WERI-Rb-1 (cell line): ENCODE measurements around the gene ABCA8.
"Not testable (repeated sequence)": the region's sequence is repeated elsewhere in the genome, so short reads cannot be mapped to it uniquely, and the experiment has no call there.

Experiments used
- DNase-seq: peaks from one replicate; pipeline ENCODE4 v3.0.0-alpha.2; 2020
- H3K27ac ChIP-seq: fragments of 250-450 bp; sonication (Bioruptor Pico); 2 replicates; pipeline ENCODE4 v1.5.1; 2020; ENCODE audit warnings: mild to moderate bottlenecking, moderate library complexity
- H3K27me3 ChIP-seq: fragments of 250-450 bp; sonication (Bioruptor Pico); 2 replicates; pipeline ENCODE4 v1.5.1; 2021; ENCODE audit warnings: mild to moderate bottlenecking, low read depth, moderate library complexity; ENCODE audit not compliant: insufficient read depth, severe bottlenecking
- H3K36me3 ChIP-seq: fragments of 250-450 bp; sonication (Bioruptor Pico); 2 replicates; pipeline ENCODE4 v1.5.1; 2020; ENCODE audit warnings: mild to moderate bottlenecking, moderate library complexity
- H3K4me3 ChIP-seq: 2 replicates; pipeline ENCODE4 v1.5.1; 2011; ENCODE audit warnings: low read depth, mild to moderate bottlenecking, control low read depth, low read length
- H3K9me3 ChIP-seq: fragments of 250-450 bp; sonication (Bioruptor Pico); 2 replicates; pipeline ENCODE4 v1.5.1; 2021; ENCODE audit warnings: mild to moderate bottlenecking, moderate library complexity; ENCODE audit not compliant: severe bottlenecking
- TF ChIP-seq, protein P1 (sequence below): IDR thresholded peaks from 2 replicates; pipeline ENCODE4 v1.5.1; 2011; ENCODE audit warnings: low read depth, mild to moderate bottlenecking, control low read depth, inconsistent platforms, low read length

Gene ABCA8

DNA sequence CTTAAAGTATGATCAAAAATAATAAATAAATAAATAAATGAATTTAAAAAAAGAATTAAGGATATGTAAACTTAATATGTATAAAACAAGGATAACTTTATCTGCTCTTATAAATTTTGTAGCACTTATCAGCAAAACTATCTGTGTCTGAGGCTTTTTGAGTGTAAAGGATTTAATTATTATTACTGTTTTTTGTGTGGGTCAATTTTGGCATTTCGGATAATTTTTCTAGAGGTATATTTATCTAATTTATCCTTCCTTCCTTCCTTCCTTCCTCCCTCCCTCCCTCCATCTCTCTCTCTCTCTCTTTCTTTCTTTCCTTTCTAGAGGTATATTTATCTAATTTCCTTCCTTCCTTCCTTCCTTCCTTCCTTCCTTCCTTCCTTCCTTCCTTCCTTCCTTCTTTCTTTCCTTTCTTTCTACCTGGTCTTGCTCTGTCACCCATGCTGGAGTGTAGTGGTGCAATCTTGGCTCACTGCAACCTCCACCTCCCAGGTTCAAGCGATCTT is 120.8 kb downstream of the ABCA8 start:
- DNase-seq: no peak
- Histone ChIP-seq H3K27ac (no peak overlapping the region), H3K36me3 (no peaks in the 10 kb centered on the region), H3K4me3 (no peak overlapping the region), H3K9me3 (no peaks in the 10 kb centered on the region), H3K27me3 (no peaks in the 10 kb centered on the region)
- TF ChIP-seq, protein P1, sequence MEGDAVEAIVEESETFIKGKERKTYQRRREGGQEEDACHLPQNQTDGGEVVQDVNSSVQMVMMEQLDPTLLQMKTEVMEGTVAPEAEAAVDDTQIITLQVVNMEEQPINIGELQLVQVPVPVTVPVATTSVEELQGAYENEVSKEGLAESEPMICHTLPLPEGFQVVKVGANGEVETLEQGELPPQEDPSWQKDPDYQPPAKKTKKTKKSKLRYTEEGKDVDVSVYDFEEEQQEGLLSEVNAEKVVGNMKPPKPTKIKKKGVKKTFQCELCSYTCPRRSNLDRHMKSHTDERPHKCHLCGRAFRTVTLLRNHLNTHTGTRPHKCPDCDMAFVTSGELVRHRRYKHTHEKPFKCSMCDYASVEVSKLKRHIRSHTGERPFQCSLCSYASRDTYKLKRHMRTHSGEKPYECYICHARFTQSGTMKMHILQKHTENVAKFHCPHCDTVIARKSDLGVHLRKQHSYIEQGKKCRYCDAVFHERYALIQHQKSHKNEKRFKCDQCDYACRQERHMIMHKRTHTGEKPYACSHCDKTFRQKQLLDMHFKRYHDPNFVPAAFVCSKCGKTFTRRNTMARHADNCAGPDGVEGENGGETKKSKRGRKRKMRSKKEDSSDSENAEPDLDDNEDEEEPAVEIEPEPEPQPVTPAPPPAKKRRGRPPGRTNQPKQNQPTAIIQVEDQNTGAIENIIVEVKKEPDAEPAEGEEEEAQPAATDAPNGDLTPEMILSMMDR: no peak

DNA sequence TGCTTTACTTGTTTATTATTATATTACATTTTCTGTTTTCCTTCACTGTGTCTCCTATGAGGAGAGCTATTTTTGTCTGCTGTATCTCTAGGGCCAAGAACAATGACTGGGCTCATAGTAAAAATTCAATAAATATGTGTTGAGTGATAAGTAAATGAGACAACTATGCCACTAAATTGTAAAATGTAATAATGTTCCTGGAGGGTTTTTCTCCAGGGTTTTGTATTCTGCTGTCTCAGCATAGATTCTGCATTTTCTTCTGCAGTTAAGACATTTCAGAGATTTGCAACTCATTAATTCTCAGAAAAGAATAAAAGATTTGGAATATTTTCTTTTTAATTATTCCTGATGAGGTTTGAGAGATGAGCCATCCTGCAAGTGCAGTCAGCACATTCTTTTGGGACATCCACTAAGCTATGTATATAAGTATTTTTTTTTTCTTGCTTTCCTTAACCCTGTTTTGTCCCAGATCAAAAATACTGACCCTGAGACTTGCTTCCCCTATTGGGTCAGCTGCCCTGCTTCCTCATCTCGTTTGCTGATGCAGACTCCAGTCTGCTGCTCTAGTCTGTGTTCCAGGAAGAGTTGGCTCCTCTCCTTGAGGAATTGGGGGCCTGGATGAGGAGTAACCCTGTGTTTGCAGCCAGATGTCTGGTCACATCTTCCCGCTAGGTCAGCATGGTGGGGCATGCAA is 122.9 kb downstream of the ABCA8 start:
- no peak for DNase-seq
- H3K27ac ChIP-seq: no peak overlapping the region
- H3K27me3 ChIP-seq: no peaks in the 10 kb centered on the region
- no peak overlapping the region for H3K4me3 ChIP-seq
- no peaks in the 10 kb centered on the region for H3K9me3 ChIP-seq
- TF ChIP-seq, protein P1: no peak
- no peaks in the 10 kb centered on the region for H3K36me3 ChIP-seq

DNA sequence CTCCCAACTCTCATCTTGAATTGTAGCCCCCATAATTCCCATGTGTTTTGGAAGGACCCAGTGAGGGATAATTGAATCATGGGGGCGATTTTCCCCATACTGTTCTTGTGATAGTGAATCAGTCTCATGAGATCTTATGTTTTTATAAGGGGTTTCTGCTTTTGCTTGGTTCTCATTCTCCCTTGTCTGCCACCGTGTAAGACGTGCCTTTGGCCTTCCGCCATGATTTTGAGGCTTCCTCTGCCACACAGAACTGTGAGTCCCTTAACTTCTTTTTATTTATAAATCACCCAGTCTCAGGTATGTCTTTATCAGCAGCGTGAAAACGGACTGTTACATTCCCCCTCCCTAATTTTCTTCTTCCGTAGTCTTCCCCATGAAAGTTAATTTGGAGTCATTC is 124.0 kb downstream of the ABCA8 start:
- H3K36me3 ChIP-seq: no peaks in the 10 kb centered on the region
- TF ChIP-seq, protein P1: no peak
- no peaks in the 10 kb centered on the region for H3K27me3 ChIP-seq
- no peak for DNase-seq
- H3K4me3 ChIP-seq: no peak overlapping the region
- no peak overlapping the region for H3K27ac ChIP-seq
- no peaks in the 10 kb centered on the region for H3K9me3 ChIP-seq

DNA sequence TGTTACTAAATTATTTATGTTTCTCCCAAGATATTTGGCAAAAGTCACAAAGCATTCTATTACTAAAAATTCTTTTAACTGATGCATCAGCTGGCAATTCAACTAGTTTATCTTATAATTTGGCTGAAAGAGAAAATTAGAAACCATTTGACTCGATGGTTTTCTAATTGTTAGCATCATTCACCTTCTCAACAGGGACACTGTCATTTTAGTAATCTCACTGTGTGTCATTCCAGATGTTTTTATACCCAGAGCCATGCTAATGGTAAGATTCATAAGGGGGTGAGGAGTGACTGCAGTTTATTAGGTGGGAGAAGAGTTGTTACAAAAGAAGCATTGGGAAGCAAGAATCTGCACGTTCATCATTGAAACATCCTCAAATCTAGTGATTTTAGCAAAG is 124.9 kb downstream of the ABCA8 start:
- no peaks in the 10 kb centered on the region for H3K36me3 ChIP-seq
- TF ChIP-seq, protein P1: no peak
- DNase-seq: no peak
- no peak overlapping the region for H3K27ac ChIP-seq
- H3K27me3 ChIP-seq: no peaks in the 10 kb centered on the region
- H3K9me3 ChIP-seq: no peaks in the 10 kb centered on the region
- no peak overlapping the region for H3K4me3 ChIP-seq

DNA sequence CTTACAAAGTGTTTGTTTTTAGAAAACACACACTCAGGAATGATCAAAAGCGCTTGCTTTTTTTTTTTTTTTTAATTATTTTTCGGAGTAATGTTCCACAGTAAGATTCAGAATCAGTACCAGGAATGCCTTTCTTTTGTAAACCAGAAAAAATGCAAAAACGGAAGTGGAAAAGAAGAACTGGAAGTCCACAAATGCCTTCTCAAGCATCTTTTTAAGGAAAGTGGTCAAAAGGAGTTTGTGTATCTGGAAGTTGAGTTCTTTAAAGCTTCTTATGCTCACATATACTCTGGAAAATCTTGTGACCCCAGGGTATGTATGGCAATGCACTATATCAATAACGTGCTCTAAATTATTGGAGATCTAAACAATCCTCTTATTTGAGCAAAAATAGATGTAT is 126.0 kb downstream of the ABCA8 start:
- H3K9me3 ChIP-seq: no peaks in the 10 kb centered on the region
- no peak overlapping the region for H3K4me3 ChIP-seq
- H3K36me3 ChIP-seq: no peaks in the 10 kb centered on the region
- no peaks in the 10 kb centered on the region for H3K27me3 ChIP-seq
- TF ChIP-seq, protein P1: no peak
- no peak overlapping the region for H3K27ac ChIP-seq
- no peak for DNase-seq

DNA sequence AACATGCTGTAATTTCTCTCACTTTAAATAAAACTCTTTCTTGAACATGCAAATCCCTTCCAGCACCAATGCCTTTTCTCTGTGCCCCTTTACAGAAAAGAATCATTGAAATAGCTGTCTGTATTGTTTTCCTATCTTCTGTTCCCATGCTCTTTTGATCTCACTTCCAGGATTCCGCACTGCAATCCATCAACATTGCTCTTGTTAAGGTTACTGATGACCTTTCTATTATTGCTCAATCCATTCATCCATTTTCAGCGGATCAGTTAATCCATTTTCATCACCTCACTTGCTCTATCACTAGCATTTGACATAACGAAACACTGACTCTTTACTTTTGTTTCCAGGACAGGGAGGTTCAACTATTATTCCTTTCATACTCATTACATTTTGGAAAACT is 130.5 kb downstream of the ABCA8 start:
- DNase-seq: no peak
- no peaks in the 10 kb centered on the region for H3K9me3 ChIP-seq
- no peaks in the 10 kb centered on the region for H3K36me3 ChIP-seq
- no peak overlapping the region for H3K4me3 ChIP-seq
- no peak overlapping the region for H3K27ac ChIP-seq
- no peaks in the 10 kb centered on the region for H3K27me3 ChIP-seq
- TF ChIP-seq, protein P1: no peak

DNA sequence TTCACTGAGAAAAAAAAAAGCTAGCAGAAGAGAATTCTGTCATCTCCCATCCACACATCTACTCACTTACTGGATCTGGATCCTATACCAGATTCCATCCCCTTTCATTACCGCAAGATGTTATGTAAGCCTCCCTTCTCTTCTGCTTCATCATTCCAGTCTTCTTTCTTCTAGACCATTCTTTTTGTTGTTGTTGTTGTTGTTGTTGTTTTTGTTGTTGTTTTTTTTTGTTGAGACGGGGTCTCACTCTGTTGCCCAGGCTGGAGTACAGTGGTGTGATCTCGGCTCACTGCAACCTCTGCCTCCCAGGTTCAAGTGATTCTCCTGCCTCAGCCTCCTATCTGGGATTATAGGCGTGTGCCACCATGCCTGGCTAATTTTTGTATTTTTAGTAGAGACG is 131.0 kb downstream of the ABCA8 start:
- DNase-seq, H3K9me3 ChIP-seq, H3K27me3 ChIP-seq, H3K4me3 ChIP-seq, H3K27ac ChIP-seq, H3K36me3 ChIP-seq: not testable (repeated sequence)
